GM19463 (cell line): ENCODE measurements around the gene PLA2G15.
A peak's percentile ranks its signal among the peaks of the same experiment; 100 is the strongest.

Source experiments
- ATAC-seq: cut with Tn5 transposase; IDR thresholded peaks from one replicate; pipeline ENCODE4 v1.9.1; 2021; ENCODE audit warnings: mild to moderate bottlenecking, moderate library complexity; ENCODE audit not compliant: unreplicated experiment

The PLA2G15 gene

GRCh38 chr16:68292425-68292824, 47.3 kb downstream of the PLA2G15 start:
- no peak for ATAC-seq

- ATAC-seq: no peak
These were observed 51.1 kb downstream of the PLA2G15 start for GRCh38 chr16:68296291-68296690.

GRCh38 chr16:68296693-68297092, 51.5 kb downstream of the PLA2G15 start:
- no peak for ATAC-seq

GRCh38 chr16:68297908-68298307, 52.7 kb downstream of the PLA2G15 start:
- no peak for ATAC-seq

- no peak for ATAC-seq
These were observed 53.1 kb downstream of the PLA2G15 start for GRCh38 chr16:68298312-68298711.

- no peak for ATAC-seq
These were observed 53.9 kb downstream of the PLA2G15 start for GRCh38 chr16:68298907-68299561.

- no peak for ATAC-seq
These were observed 54.6 kb downstream of the PLA2G15 start for GRCh38 chr16:68299571-68300453.

- ATAC-seq: no peak
These were observed 55.7 kb downstream of the PLA2G15 start for GRCh38 chr16:68300734-68301459.

- ATAC-seq: no peak
These were observed 61.5 kb downstream of the PLA2G15 start for GRCh38 chr16:68306633-68307032.

- no peak for ATAC-seq
These were observed 64.6 kb downstream of the PLA2G15 start for GRCh38 chr16:68309799-68310198.

- peak; percentile 23 for ATAC-seq
These were observed 65.2 kb downstream of the PLA2G15 start for GRCh38 chr16:68310437-68310773.
